Mesothelial cell of epicardium (in vitro differentiated cells): Measurements from ENCODE around the gene PAK4. TPM values are rescaled to one million over a fixed set of nuclear protein-coding genes. Genes with fewer than 3 reads are reported as not detected.

Experiments used
- DNase-seq, 2 experiments: peaks; one replicate each; pipeline ENCODE4 v3.0.0; 2021; ENCODE audit warnings: low spot score in 2 of 2; ENCODE audit not compliant: unreplicated experiment in 2 of 2
- H3K27ac Mint-ChIP-seq: 2 replicates; pipeline ENCODE4 v1.8.0; 2021; ENCODE audit warnings: mixed read lengths
- H3K27me3 Mint-ChIP-seq: 2 replicates; pipeline ENCODE4 v1.8.0; 2021; ENCODE audit warnings: low read depth, mixed read lengths
- H3K36me3 Mint-ChIP-seq: 2 replicates; pipeline ENCODE4 v1.8.0; 2021; ENCODE audit warnings: mixed read lengths
- H3K4me1 Mint-ChIP-seq: 2 replicates; pipeline ENCODE4 v1.8.0; 2021; ENCODE audit warnings: mixed read lengths
- H3K4me3 Mint-ChIP-seq: 2 replicates; pipeline ENCODE4 v1.8.0; 2021; ENCODE audit warnings: mild to moderate bottlenecking, moderate library complexity, mixed read lengths
- H3K9me3 Mint-ChIP-seq: 2 replicates; pipeline ENCODE4 v1.8.0; 2021; ENCODE audit warnings: mixed read lengths
- total RNA-seq: library from RNA; stranded (reverse); gene quantifications from 3 replicates; pipeline ENCODE4 v1.2.1, GENCODE V29; 2021
- TF ChIP-seq, protein P1 (sequence below): fragments of 200-600 bp; sonication (generic); IDR thresholded peaks from one replicate; pipeline ENCODE4 v1.5.0; 2021; ENCODE audit warnings: antibody characterized with exemption; ENCODE audit not compliant: unreplicated experiment

The PAK4 gene
- total RNA-seq, 1 donor from 2014 or later: 102 TPM

DNA sequence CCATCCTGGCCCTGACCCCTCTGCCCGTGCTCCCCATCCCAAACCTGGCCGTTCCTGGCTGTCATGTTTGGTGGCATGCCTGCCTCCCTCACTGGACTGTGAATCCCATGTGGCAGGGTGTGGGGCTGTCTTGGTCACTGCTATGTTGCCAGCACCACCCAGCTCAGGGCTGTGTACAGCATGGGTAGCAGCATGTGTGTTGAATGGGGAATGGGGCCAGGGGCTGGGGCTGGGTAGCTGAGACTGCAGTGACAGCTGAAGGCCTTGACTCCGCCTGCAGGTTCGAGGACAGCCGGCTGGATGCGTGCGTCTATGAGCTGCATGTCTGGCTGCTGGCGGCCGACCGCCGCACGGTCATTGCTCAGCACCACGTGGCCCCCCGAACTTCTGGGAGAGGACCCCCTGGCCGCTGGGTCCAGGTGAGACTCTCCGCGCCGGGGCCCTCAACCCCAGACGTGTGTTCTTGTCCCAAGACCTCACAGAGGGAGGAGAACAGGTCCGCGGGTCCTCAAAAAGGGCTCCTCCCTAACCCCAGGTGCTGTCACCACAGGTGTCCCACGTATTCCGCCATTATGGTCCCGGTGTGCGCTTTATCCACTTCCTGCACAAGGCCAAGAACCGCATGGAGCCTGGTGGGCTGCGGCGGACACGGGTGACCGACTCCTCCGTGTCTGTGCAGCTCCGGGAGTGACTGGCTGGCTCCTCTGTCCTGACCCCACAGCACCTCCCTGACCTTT, 74.6 kb downstream of the PAK4 start:
- Mint-ChIP-seq H3K27me3 (peaks cover 41% of the 10 kb centered on the region), H3K4me1 (peaks cover 22% of the 10 kb centered on the region), H3K4me3 (no peak overlapping the region), H3K27ac (no peak overlapping the region), H3K36me3 (no peaks in the 10 kb centered on the region), H3K9me3 (no peaks in the 10 kb centered on the region)
- TF ChIP-seq, protein P1, sequence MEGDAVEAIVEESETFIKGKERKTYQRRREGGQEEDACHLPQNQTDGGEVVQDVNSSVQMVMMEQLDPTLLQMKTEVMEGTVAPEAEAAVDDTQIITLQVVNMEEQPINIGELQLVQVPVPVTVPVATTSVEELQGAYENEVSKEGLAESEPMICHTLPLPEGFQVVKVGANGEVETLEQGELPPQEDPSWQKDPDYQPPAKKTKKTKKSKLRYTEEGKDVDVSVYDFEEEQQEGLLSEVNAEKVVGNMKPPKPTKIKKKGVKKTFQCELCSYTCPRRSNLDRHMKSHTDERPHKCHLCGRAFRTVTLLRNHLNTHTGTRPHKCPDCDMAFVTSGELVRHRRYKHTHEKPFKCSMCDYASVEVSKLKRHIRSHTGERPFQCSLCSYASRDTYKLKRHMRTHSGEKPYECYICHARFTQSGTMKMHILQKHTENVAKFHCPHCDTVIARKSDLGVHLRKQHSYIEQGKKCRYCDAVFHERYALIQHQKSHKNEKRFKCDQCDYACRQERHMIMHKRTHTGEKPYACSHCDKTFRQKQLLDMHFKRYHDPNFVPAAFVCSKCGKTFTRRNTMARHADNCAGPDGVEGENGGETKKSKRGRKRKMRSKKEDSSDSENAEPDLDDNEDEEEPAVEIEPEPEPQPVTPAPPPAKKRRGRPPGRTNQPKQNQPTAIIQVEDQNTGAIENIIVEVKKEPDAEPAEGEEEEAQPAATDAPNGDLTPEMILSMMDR: no peak
- no peak for DNase-seq

DNA sequence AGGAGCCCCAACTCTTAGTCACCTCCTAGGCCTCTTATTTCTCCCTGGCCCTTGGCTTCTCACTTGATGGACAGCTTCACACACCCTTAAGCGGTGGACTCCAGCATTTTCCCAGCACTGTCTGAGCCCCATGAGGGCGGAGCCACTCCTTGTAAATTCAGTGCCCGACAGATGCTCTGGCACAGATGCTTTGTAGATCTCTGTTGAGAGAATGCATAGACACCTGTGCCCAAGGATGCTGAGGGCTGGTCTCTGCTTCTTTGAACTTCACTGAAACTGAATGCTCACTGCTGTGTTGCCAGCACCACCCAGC, 75.2 kb downstream of the PAK4 start:
- Mint-ChIP-seq H3K4me3 (no peak overlapping the region), H3K27ac (no peak overlapping the region), H3K27me3 (peaks cover 36% of the 10 kb centered on the region), H3K9me3 (no peaks in the 10 kb centered on the region), H3K4me1 (peaks cover 23% of the 10 kb centered on the region), H3K36me3 (no peaks in the 10 kb centered on the region)
- no peak for DNase-seq
- TF ChIP-seq, protein P1: no peak

- no peak for DNase-seq
- TF ChIP-seq, protein P1: no peak
- peaks cover 21% of the 10 kb centered on the region for H3K27me3 Mint-ChIP-seq
Measured at GRCh38 chr19:39202998-39203355, 77.4 kb downstream of the PAK4 start.

GRCh38 chr19:39203372-39204341, 78.1 kb downstream of the PAK4 start, which contains the start of gene SYCN:
SYCN (minus strand) TSS chr19:39204263; CDS start chr19:39204254, 9 bp downstream.
- peaks cover 13% of the 10 kb centered on the region for H3K4me1 Mint-ChIP-seq
- peaks cover 18% of the 10 kb centered on the region for H3K27me3 Mint-ChIP-seq
- no peak for DNase-seq
- H3K27ac Mint-ChIP-seq: peak within 1 kb of the TSS; percentile 48
- no peak within 1 kb of the TSS for H3K4me3 Mint-ChIP-seq
- no peaks in the 10 kb centered on the region for H3K9me3 Mint-ChIP-seq
- TF ChIP-seq, protein P1: no peak
- H3K36me3 Mint-ChIP-seq: no peaks in the 10 kb centered on the region

More at GRCh38 chr19:39202998-39203355, 77.4 kb downstream of the PAK4 start:
- Mint-ChIP-seq H3K4me3 (no peak overlapping the region), H3K27ac (no peak overlapping the region), H3K9me3 (no peaks in the 10 kb centered on the region), H3K36me3 (no peaks in the 10 kb centered on the region), H3K4me1 (peaks cover 13% of the 10 kb centered on the region)

DNA sequence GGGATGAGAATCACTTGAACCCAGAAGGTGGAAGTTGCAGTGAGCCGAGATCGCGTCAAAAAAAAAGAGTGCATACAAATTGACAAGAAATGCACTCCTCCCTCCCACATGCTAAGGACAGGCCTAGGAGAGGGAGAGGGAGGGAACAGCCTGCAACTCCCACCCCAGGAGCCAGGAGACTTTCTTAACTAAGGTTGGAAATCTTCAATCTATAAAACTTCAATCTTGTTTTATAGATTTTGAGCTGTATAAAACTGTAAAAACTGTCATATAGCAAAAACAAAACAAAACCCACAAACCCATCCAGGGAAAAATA, 79.8 kb downstream of the PAK4 start:
- Mint-ChIP-seq H3K4me3 (no peak overlapping the region), H3K4me1 (peaks cover 13% of the 10 kb centered on the region), H3K36me3 (no peaks in the 10 kb centered on the region), H3K27me3 (peaks cover 13% of the 10 kb centered on the region), H3K9me3 (no peaks in the 10 kb centered on the region), H3K27ac (no peak overlapping the region)
- TF ChIP-seq, protein P1: no peak
- DNase-seq: no peak
